CD4-positive, alpha-beta memory T cell (primary cell): Measurements from ENCODE around the gene STIM1. TPM values are rescaled to one million over a fixed set of nuclear protein-coding genes. Genes with fewer than 3 reads are reported as not detected.

ENCODE experiments used
- CTCF ChIA-PET: fragments of 350-600 bp; sonication (Branson Sonifier 250); formaldehyde crosslinking; loops from one replicate; lab custom pipeline; 2021; ENCODE audit warnings: inconsistent platforms; ENCODE audit not compliant: partially characterized antibody; lab: Charles Lee
- POLR2A ChIA-PET: fragments of 350-600 bp; sonication (Branson Sonifier 250); formaldehyde crosslinking; loops from one replicate; lab custom pipeline; 2021; ENCODE audit not compliant: partially characterized antibody; lab: Charles Lee
- DNase-seq, 5 donors: peaks; one replicate each; pipeline versions ENCODE4 v3.0.0 to v3.0.0-alpha.2; 2020 to 2022; ENCODE audit warnings: mixed read lengths in 1 of 5
- H3K27ac ChIP-seq: one replicate; pipeline ENCODE4 v1.7.0; 2013; ENCODE audit warnings: low read depth, low read length
- H3K27me3 ChIP-seq: 2 replicates; pipeline ENCODE4 v1.7.0; 2013; ENCODE audit warnings: mild to moderate bottlenecking, low read length, moderate library complexity; ENCODE audit not compliant: insufficient read depth
- H3K36me3 ChIP-seq: 2 replicates; pipeline ENCODE4 v1.7.0; 2013; ENCODE audit warnings: mild to moderate bottlenecking, low read length, moderate library complexity; ENCODE audit not compliant: insufficient read depth
- H3K4me1 ChIP-seq: 2 replicates; pipeline ENCODE4 v1.7.0; 2013; ENCODE audit warnings: mild to moderate bottlenecking, low read length, moderate library complexity; ENCODE audit not compliant: insufficient read depth
- H3K4me3 ChIP-seq, 2 donors: one replicate each; pipeline ENCODE4 v1.7.0; 2013; ENCODE audit warnings: low read length in 2 of 2, mild to moderate bottlenecking in 1 of 2
- H3K9me3 ChIP-seq, 2 donors: one replicate each; pipeline ENCODE4 v1.7.0; 2013; ENCODE audit warnings: low read length in 2 of 2, control low read depth in 1 of 2; ENCODE audit not compliant: control insufficient read depth in 1 of 2
- H3K27ac Mint-ChIP-seq, 7 donors: one replicate each; pipeline ENCODE4 v1.8.0; 2020 to 2021; ENCODE audit warnings: mixed read lengths in 7 of 7, mild to moderate bottlenecking in 6 of 7, inconsistent platforms in 3 of 7, moderate library complexity in 3 of 7
- H3K27me3 Mint-ChIP-seq, 2 donors: one replicate each; pipeline ENCODE4 v1.8.0; 2020 to 2021; ENCODE audit warnings: mixed read lengths in 2 of 2
- H3K36me3 Mint-ChIP-seq, 2 donors: one replicate each; pipeline ENCODE4 v1.8.0; 2020 to 2021; ENCODE audit warnings: mixed read lengths in 2 of 2, inconsistent platforms in 1 of 2, mild to moderate bottlenecking in 1 of 2
- H3K4me1 Mint-ChIP-seq, 4 donors: one replicate each; pipeline ENCODE4 v1.8.0; 2020 to 2021; ENCODE audit warnings: mixed read lengths in 4 of 4, mild to moderate bottlenecking in 1 of 4
- H3K4me3 Mint-ChIP-seq, 8 donors: one replicate each; pipeline ENCODE4 v1.8.0; 2020 to 2021; ENCODE audit warnings: mixed read lengths in 8 of 8, mild to moderate bottlenecking in 7 of 8, moderate library complexity in 6 of 8, inconsistent platforms in 3 of 8
- H3K9me3 Mint-ChIP-seq, 8 donors: one replicate each; pipeline ENCODE4 v1.8.0; 2020 to 2021; ENCODE audit warnings: mixed read lengths in 8 of 8, mild to moderate bottlenecking in 5 of 8, inconsistent platforms in 3 of 8, moderate library complexity in 1 of 8
- intact Hi-C: fragments of 100-400 bp; cut with micrococcal nuclease; formaldehyde crosslinking; loops from one replicate; pipeline ENCODE4 v1.15.1; 2023
- polyA plus RNA-seq, 2 donors: library from polyadenylated mRNA; unstranded; fragments of 300-500 nt; fragmentation: Illumina TruSeq; gene quantifications; one replicate each; pipeline ENCODE4 v1.2.3, GENCODE V29; 2021
- total RNA-seq, 2 experiments: library from RNA; stranded (reverse); gene quantifications; one replicate each; pipeline ENCODE4 v1.2.3, GENCODE V29; 2021

STIM1 gene
- total and polyA plus RNA-seq, 4 experiments from 2014 or later, result 27.7 to 87.4 (median 65.5) TPM

GRCh38 chr11:3840004-3840869, 15.2 kb upstream of the STIM1 start:
- Mint-ChIP-seq H3K27me3 (peaks cover 0 to 3% of the 10 kb centered on the region in 2 donors), H3K4me3 (peak overlapping the region; percentile 89 to 95 (median 94)), H3K36me3 (peaks cover 11 to 35% of the 10 kb centered on the region in 2 donors), H3K9me3 (peaks cover 0 to 2% (median 0%) of the 10 kb centered on the region in 8 donors), H3K4me1 (peaks cover 30 to 71% (median 47%) of the 10 kb centered on the region in 4 donors), H3K27ac (peak overlapping the region; percentile 96 to 99 (median 98))
- H3K27me3 ChIP-seq, result no peaks in the 10 kb centered on the region
- peak overlapping the region; percentile 95 for H3K27ac ChIP-seq
- H3K36me3 ChIP-seq, result no peaks in the 10 kb centered on the region
- intact Hi-C loops, result loop anchor here (5.0 kb wide), 1 partner anchor 252 kb away; the partner anchor contains the start of gene RRM1
- POLR2A ChIA-PET, result interaction anchor here (0.8 to 14.8 kb wide), 25 partner anchors 9 to 283 kb away, joined by 3 to 659 read pairs (median 7); partner anchors contain the start of genes NUP98, PGAP2 and STIM1
- DNase-seq, result peak; percentile 37 to 70 (median 42)
- H3K4me1 ChIP-seq, result peaks cover 48% of the 10 kb centered on the region
- no peaks in the 10 kb centered on the region for H3K9me3 ChIP-seq
- CTCF ChIA-PET, result interaction anchor here (0.6 to 25.8 kb wide), 15 partner anchors 9 to 247 kb away, joined by 3 to 934 read pairs (median 8); partner anchors contain the start of genes PGAP2 and STIM1
- peak overlapping the region; percentile 75 to 97 for H3K4me3 ChIP-seq

GRCh38 chr11:3840870-3841425, 14.5 kb upstream of the STIM1 start, which contains the start of gene RHOG:
Gene RHOG (minus strand): TSS chr11:3840959. CDS start chr11:3828138, 12,821 bp downstream.
- H3K27ac ChIP-seq, result peak within 1 kb of the TSS; percentile 95
- H3K4me3 Mint-ChIP-seq, result peak within 1 kb of the TSS; percentile 92 to 96 (median 94)
- POLR2A ChIA-PET, result interaction anchor here (0.8 to 14.8 kb wide), 31 partner anchors 10 to 254 kb away, joined by 3 to 659 read pairs (median 6); partner anchors contain the start of genes NUP98, PGAP2 and STIM1

GRCh38 chr11:3841426-3842350, 13.8 kb upstream of the STIM1 start:
- DNase-seq, result peak; percentile 94 to 99 (median 96)
- Mint-ChIP-seq H3K36me3 (peaks cover 7 to 30% of the 10 kb centered on the region in 2 donors), H3K9me3 (peaks cover 0 to 2% (median 0%) of the 10 kb centered on the region in 8 donors), H3K27ac (peak overlapping the region; percentile 95 to 99 (median 98)), H3K27me3 (peaks cover 0 to 3% of the 10 kb centered on the region in 2 donors), H3K4me3 (peak overlapping the region; percentile 86 to 96 (median 88)), H3K4me1 (peaks cover 23 to 57% (median 37%) of the 10 kb centered on the region in 4 donors)
- peak overlapping the region; percentile 95 for H3K27ac ChIP-seq
- peak overlapping the region in 1 of 2 donors; percentile 75 for H3K4me3 ChIP-seq
- H3K27me3 ChIP-seq, result no peaks in the 10 kb centered on the region
- H3K4me1 ChIP-seq, result peaks cover 34% of the 10 kb centered on the region
- intact Hi-C loops, result loop anchor here (1.0 to 5.0 kb wide), 7 partner anchors 8 to 251 kb away; partner anchors contain the start of genes NUP98, PGAP2 and RRM1
- no peaks in the 10 kb centered on the region for H3K9me3 ChIP-seq
- ChIA-PET CTCF (interaction anchor here (0.6 to 25.8 kb wide), 37 partner anchors 11 to 254 kb away, joined by 3 to 934 read pairs (median 4); partner anchors contain the start of genes NUP98, PGAP2 and STIM1), POLR2A (interaction anchor here (0.9 to 14.8 kb wide), 30 partner anchors 10 to 254 kb away, joined by 3 to 659 read pairs (median 6); partner anchors contain the start of genes NUP98, PGAP2 and STIM1)
- no peaks in the 10 kb centered on the region for H3K36me3 ChIP-seq

More at GRCh38 chr11:3840870-3841425, 14.5 kb upstream of the STIM1 start, which contains the start of gene RHOG:
- peak in 2 of 5 donors; percentile 58 for DNase-seq
- CTCF ChIA-PET, result interaction anchor here (1.1 to 25.8 kb wide), 31 partner anchors 10 to 247 kb away, joined by 3 to 934 read pairs (median 5); partner anchors contain the start of genes NUP98, PGAP2 and STIM1
- H3K27me3 ChIP-seq, result no peaks in the 10 kb centered on the region
- intact Hi-C loops, result loop anchor here (1.0 to 5.0 kb wide), 7 partner anchors 8 to 251 kb away; partner anchors contain the start of genes NUP98, PGAP2 and RRM1
- Mint-ChIP-seq H3K4me1 (peaks cover 25 to 64% (median 41%) of the 10 kb centered on the region in 4 donors), H3K9me3 (peaks cover 0 to 2% (median 0%) of the 10 kb centered on the region in 8 donors), H3K27ac (peak within 1 kb of the TSS; percentile 96 to 99 (median 98)), H3K27me3 (peaks cover 0 to 3% of the 10 kb centered on the region in 2 donors), H3K36me3 (peaks cover 7 to 30% of the 10 kb centered on the region in 2 donors)
- H3K9me3 ChIP-seq, result no peaks in the 10 kb centered on the region
- H3K36me3 ChIP-seq, result no peaks in the 10 kb centered on the region
- peak within 1 kb of the TSS; percentile 75 to 97 for H3K4me3 ChIP-seq
- H3K4me1 ChIP-seq, result peaks cover 41% of the 10 kb centered on the region

GRCh38 chr11:3843326-3843725, 12.1 kb upstream of the STIM1 start:
- intact Hi-C loops, result loop anchor here (5.0 kb wide), 1 partner anchor 249 kb away; the partner anchor contains the start of gene RRM1
- Mint-ChIP-seq H3K36me3 (peaks cover 3 to 23% of the 10 kb centered on the region in 2 donors), H3K4me3 (no peak overlapping the region), H3K27me3 (peaks cover 0 to 3% of the 10 kb centered on the region in 2 donors), H3K4me1 (peaks cover 14 to 42% (median 24%) of the 10 kb centered on the region in 4 donors), H3K9me3 (peaks cover 0 to 2% (median 0%) of the 10 kb centered on the region in 8 donors), H3K27ac (peak overlapping the region; percentile 53 to 99 (median 78))
- no peak for DNase-seq
- Histone ChIP-seq H3K4me1 (peaks cover 17% of the 10 kb centered on the region), H3K36me3 (no peaks in the 10 kb centered on the region), H3K4me3 (no peak overlapping the region), H3K27me3 (no peaks in the 10 kb centered on the region), H3K9me3 (no peaks in the 10 kb centered on the region), H3K27ac (no peak overlapping the region)
- POLR2A ChIA-PET, result interaction anchor here (1.5 to 14.8 kb wide), 4 partner anchors 9 to 230 kb away, joined by 3 to 659 read pairs (median 132); partner anchors contain the start of genes NUP98 and STIM1
- CTCF ChIA-PET, result interaction anchor here (0.7 to 25.8 kb wide), 5 partner anchors 11 to 243 kb away, joined by 3 to 934 read pairs (median 12); partner anchors contain the start of gene STIM1

GRCh38 chr11:3845246-3845645, 10.2 kb upstream of the STIM1 start:
- Histone ChIP-seq H3K4me3 (no peak overlapping the region), H3K36me3 (no peaks in the 10 kb centered on the region), H3K4me1 (peaks cover 15% of the 10 kb centered on the region), H3K27me3 (no peaks in the 10 kb centered on the region), H3K27ac (no peak overlapping the region), H3K9me3 (no peaks in the 10 kb centered on the region)
- DNase-seq, result no peak
- peaks cover 0 to 6% of the 10 kb centered on the region in 2 donors for H3K36me3 Mint-ChIP-seq
- ChIA-PET POLR2A (interaction anchor here (14.8 kb wide), 1 partner anchor 7 kb away, joined by 659 read pairs; the partner anchor contains the start of gene STIM1), CTCF (interaction anchor here (17.8 to 25.8 kb wide), 2 partner anchors 9 to 220 kb away, joined by 514 to 934 read pairs; partner anchors contain the start of gene STIM1)
- intact Hi-C loops, result no loop called here
- H3K4me3 Mint-ChIP-seq, result no peak overlapping the region
- H3K9me3 Mint-ChIP-seq, result no peaks in the 10 kb centered on the region
- H3K4me1 Mint-ChIP-seq, result peaks cover 12 to 30% (median 17%) of the 10 kb centered on the region in 4 donors
- peak overlapping the region in 2 of 7 donors; percentile 13 to 45 for H3K27ac Mint-ChIP-seq
- no peaks in the 10 kb centered on the region for H3K27me3 Mint-ChIP-seq
